Body of pancreas (tissue), 4 donors: Measurements from ENCODE around the gene CRB1. TPM values are rescaled to one million over a fixed set of nuclear protein-coding genes. Genes with fewer than 3 reads are reported as not detected.

Experiments
- ATAC-seq: fragments of 150-250 bp; one replicate; pipeline ENCODE4 v1.9.1; 2016
- DNase-seq, 4 donors: peaks; one replicate each; pipeline ENCODE4 v3.0.0-alpha.2; 2019
- H3K27ac ChIP-seq, 4 donors: fragments of 200-600 bp; sonication (generic); 1 replicate in 3 of 4; 2 replicates in 1 of 4; pipeline versions ENCODE4 v1.5.1 to v1.6.1; 2016 to 2019; ENCODE audit warnings: mild to moderate bottlenecking in 1 of 4, mixed read lengths in 1 of 4, moderate library complexity in 1 of 4
- H3K27me3 ChIP-seq, 2 donors: fragments of 200-600 bp; sonication (generic); one replicate each; pipeline ENCODE4 v1.6.0; 2016; ENCODE audit warnings: mild to moderate bottlenecking in 1 of 2
- H3K36me3 ChIP-seq, 2 donors: fragments of 200-600 bp; sonication (generic); replicated peaks in 1 of 2; 2 replicates each; pipeline ENCODE4 v1.5.1; 2016; ENCODE audit warnings: low read depth in 2 of 2; ENCODE audit not compliant: insufficient read depth in 1 of 2
- H3K4me1 ChIP-seq: fragments of 200-600 bp; sonication (generic); one replicate; pipeline ENCODE4 v1.6.0; 2016
- H3K4me3 ChIP-seq, 2 donors: fragments of 200-600 bp; sonication (generic); 1 replicate in 1 of 2; 2 replicates in 1 of 2; pipeline ENCODE4 v1.5.1; 2016 to 2019
- H3K9me3 ChIP-seq, 3 donors: fragments of 200-600 bp; sonication (generic); 1 replicate in 2 of 3; 2 replicates in 1 of 3; pipeline ENCODE4 v1.5.1; 2016
- POLR2A ChIP-seq, 3 donors: fragments of 450-650 bp; IDR thresholded peaks; one replicate each; pipeline ENCODE4 v1.6.1; 2016; ENCODE audit warnings: antibody characterized with exemption in 3 of 3, mild to moderate bottlenecking in 2 of 3
- WGBS, 2 donors: methylation state at CpG; one replicate each; pipeline ENCODE4 v1.1.5; 2017; 5-methylcytosine and 5-hydroxymethylcytosine counted together
- intact Hi-C: fragments of 100-400 bp; cut with DNase I; formaldehyde crosslinking; loops from one replicate; pipeline ENCODE4 v1.15.1; 2023
- total RNA-seq, 2 donors: library from RNA; depleted of rRNA; stranded (reverse); fragments of >200 nt; gene quantifications; one replicate each; pipeline ENCODE4 v1.1.0, GENCODE V29; 2016
- TF ChIP-seq, protein P1 (sequence below), 7 experiments: fragments of 450-650 bp in 4 of 7; fragments of 200-600 bp in 3 of 7; sonication (generic) in 3 of 7; IDR thresholded peaks; one replicate each; pipeline ENCODE4 v1.5.1; 2016 to 2019; ENCODE audit warnings: antibody characterized with exemption in 7 of 7

CRB1 gene
- total RNA-seq, 2 donors from 2014 or later = 0.26 to 10.2 TPM

- no peak for TF ChIP-seq POLR2A (IDR thresholded peaks at IDR 0.05)
- TF ChIP-seq, protein P1, sequence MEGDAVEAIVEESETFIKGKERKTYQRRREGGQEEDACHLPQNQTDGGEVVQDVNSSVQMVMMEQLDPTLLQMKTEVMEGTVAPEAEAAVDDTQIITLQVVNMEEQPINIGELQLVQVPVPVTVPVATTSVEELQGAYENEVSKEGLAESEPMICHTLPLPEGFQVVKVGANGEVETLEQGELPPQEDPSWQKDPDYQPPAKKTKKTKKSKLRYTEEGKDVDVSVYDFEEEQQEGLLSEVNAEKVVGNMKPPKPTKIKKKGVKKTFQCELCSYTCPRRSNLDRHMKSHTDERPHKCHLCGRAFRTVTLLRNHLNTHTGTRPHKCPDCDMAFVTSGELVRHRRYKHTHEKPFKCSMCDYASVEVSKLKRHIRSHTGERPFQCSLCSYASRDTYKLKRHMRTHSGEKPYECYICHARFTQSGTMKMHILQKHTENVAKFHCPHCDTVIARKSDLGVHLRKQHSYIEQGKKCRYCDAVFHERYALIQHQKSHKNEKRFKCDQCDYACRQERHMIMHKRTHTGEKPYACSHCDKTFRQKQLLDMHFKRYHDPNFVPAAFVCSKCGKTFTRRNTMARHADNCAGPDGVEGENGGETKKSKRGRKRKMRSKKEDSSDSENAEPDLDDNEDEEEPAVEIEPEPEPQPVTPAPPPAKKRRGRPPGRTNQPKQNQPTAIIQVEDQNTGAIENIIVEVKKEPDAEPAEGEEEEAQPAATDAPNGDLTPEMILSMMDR (IDR thresholded peaks at IDR 0.05) = no peak
- no peak overlapping the region for H3K4me3 ChIP-seq
- no peaks in the 10 kb centered on the region for H3K36me3 ChIP-seq
- H3K9me3 ChIP-seq = no peaks in the 10 kb centered on the region
- intact Hi-C loops = no loop called here
- H3K27ac ChIP-seq = no peak overlapping the region
- DNase-seq = no peak
- no peak for ATAC-seq
- H3K27me3 ChIP-seq = no peaks in the 10 kb centered on the region
- no peaks in the 10 kb centered on the region for H3K4me1 ChIP-seq
These were observed 4.7 kb downstream of the CRB1 start for GRCh38 chr1:197272791-197273190.

GRCh38 chr1:197277166-197277565, 9.1 kb downstream of the CRB1 start:
- intact Hi-C loops = no loop called here
- 77 to 78% methylated on average over 3 of the region's 3 CpGs for WGBS, 2 donors

GRCh38 chr1:197284325-197284724, 16.3 kb downstream of the CRB1 start:
- DNase-seq (no peak), ATAC-seq (peak; percentile 34)
- peaks cover 32% of the 10 kb centered on the region for H3K4me1 ChIP-seq
- H3K27ac ChIP-seq = no peak overlapping the region
- H3K4me3 ChIP-seq = no peak overlapping the region
- TF ChIP-seq, protein P1 (IDR thresholded peaks at IDR 0.05) = no peak
- TF ChIP-seq POLR2A (IDR thresholded peaks at IDR 0.05) = no peak
- intact Hi-C loops = no loop called here
- no peaks in the 10 kb centered on the region for H3K36me3 ChIP-seq
- no peaks in the 10 kb centered on the region for H3K9me3 ChIP-seq
- no peaks in the 10 kb centered on the region for H3K27me3 ChIP-seq
- WGBS, 2 donors = 33 to 35% methylated on average over 3 of the region's 3 CpGs

More at GRCh38 chr1:197277166-197277565, 9.1 kb downstream of the CRB1 start:
- DNase-seq (no peak), ATAC-seq (no peak)
- no peak overlapping the region for H3K4me3 ChIP-seq
- no peaks in the 10 kb centered on the region for H3K9me3 ChIP-seq
- no peak overlapping the region for H3K27ac ChIP-seq
- H3K36me3 ChIP-seq = no peaks in the 10 kb centered on the region
- TF ChIP-seq, protein P1 (IDR thresholded peaks at IDR 0.05) = no peak
- no peak for TF ChIP-seq POLR2A (IDR thresholded peaks at IDR 0.05)
- H3K27me3 ChIP-seq = no peaks in the 10 kb centered on the region
- no peaks in the 10 kb centered on the region for H3K4me1 ChIP-seq

DNA sequence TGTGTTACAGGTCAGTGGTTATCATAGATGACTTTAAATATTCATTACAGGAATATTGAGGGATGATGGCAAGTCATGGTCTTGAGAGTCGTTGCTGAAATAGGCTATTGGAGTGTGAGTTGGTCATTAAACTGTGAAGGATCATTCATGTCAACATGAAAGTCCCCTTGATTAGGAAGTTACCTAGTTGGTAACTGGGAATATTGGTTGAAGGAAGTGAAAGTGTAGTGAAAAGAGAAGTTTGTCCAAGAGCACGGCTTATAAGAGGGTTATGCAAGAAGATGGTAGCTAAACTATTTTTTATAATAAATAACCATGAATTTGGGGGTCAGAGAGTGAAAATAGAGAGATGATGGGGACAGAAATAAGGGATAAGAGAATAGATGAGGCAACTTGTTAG, 16.9 kb downstream of the CRB1 start:
- peaks cover 32% of the 10 kb centered on the region for H3K4me1 ChIP-seq
- no peak for ATAC-seq
- H3K27me3 ChIP-seq = no peaks in the 10 kb centered on the region
- DNase-seq = no peak
- H3K36me3 ChIP-seq = no peaks in the 10 kb centered on the region
- 55 to 63% methylated on average over 2 of the region's 2 CpGs for WGBS, 2 donors
- H3K9me3 ChIP-seq = no peaks in the 10 kb centered on the region
- H3K27ac ChIP-seq = peak overlapping the region in 1 of 4 donors; percentile 69
- no peak overlapping the region for H3K4me3 ChIP-seq
- intact Hi-C loops = no loop called here
- TF ChIP-seq, protein P1 (IDR thresholded peaks at IDR 0.05) = no peak
- TF ChIP-seq POLR2A (IDR thresholded peaks at IDR 0.05) = no peak

GRCh38 chr1:197285526-197286205, 17.6 kb downstream of the CRB1 start:
- H3K36me3 ChIP-seq = no peaks in the 10 kb centered on the region
- no peaks in the 10 kb centered on the region for H3K27me3 ChIP-seq
- ATAC-seq = peak; percentile 85
- peak overlapping the region in 2 of 4 donors; percentile 14 to 69 for H3K27ac ChIP-seq
- intact Hi-C loops = no loop called here
- no peaks in the 10 kb centered on the region for H3K9me3 ChIP-seq
- H3K4me3 ChIP-seq = no peak overlapping the region
- 42 to 45% methylated on average over 4 of the region's 4 CpGs for WGBS, 2 donors
- H3K4me1 ChIP-seq = peaks cover 32% of the 10 kb centered on the region
- DNase-seq = peak; percentile 31 to 64 (median 56)
- TF ChIP-seq, protein P1 (IDR thresholded peaks at IDR 0.05) = no peak
- no peak for TF ChIP-seq POLR2A (IDR thresholded peaks at IDR 0.05)
